Measurements from ENCODE around the gene PTPRCAP.

PTPRCAP gene

DNA sequence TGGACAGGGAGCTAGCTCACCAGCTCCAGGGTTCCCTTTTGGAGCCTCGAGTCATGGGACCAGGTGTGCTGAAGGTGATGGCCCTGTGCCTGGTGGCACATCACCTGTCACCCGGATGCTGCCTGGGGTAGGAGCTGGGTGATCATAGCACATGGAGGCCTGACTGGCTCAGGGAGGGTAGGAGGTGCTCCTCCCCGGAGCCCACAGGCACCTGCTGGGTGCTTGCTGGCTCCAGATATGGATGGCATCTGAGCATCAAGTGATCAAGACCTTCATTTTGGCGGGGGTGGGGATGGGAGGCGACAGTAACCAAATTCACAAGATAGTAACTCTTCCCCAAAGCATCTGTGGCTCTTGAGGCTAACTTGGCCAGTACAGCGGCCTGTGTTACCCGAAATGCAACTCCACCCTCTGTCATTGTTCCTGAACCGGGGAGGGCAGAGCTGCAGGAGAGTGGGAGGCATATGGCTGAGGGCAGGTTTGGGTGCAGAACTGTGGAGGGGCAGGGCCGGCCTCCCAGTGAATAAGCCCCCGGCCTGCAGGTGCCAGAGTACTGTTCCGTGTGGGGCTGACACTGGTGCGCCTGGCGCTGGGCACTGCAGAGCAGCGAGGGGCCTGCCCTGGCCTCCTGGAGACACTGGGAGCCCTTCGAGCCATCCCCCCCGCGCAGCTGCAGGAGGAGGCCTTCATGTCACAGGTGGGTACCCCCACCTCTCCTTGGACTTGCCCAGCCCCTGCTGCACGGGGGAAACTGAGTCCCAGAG, 28.9 kb downstream of the PTPRCAP start:
- Histone ChIP-seq H4K20me1 (ENCODE audit: insufficient read depth, low read length) (no peaks in the 10 kb centered on the region), H3K27ac (ENCODE audit: low read length) (peak overlapping the region; percentile 71), H3K79me2 (ENCODE audit: low read length) (no peaks in the 10 kb centered on the region), H3K9me2 (replicated peaks; ENCODE audit: insufficient read depth, low read length) (no peaks in the 10 kb centered on the region), H3K36me3 (replicated peaks; ENCODE audit: insufficient read depth, low read length) (no peaks in the 10 kb centered on the region), H3F3A (ENCODE audit: insufficient read depth, low read length) (no peaks in the 10 kb centered on the region; the same call in 1 of the 2 replicates), H3K9ac (ENCODE audit: low read length) (peak overlapping the region; percentile 77), H2AFZ (ENCODE audit: low read length) (peak overlapping the region; percentile 69), H3K4me1 (ENCODE audit: low read length) (peaks cover 19% of the 10 kb centered on the region), H3K9me3 (replicated peaks; ENCODE audit: insufficient read depth, low read length) (no peaks in the 10 kb centered on the region), H3K4me3 (ENCODE audit: low read length) (no peak overlapping the region), H3K4me2 (ENCODE audit: low read depth, low read length) (peak overlapping the region; percentile 74; the same call in 1 of the 2 replicates), H3K27me3 (replicated peaks; ENCODE audit: insufficient read depth, low read length) (no peaks in the 10 kb centered on the region)
- DNase-seq = no peak
- TF ChIP-seq, protein P1, sequence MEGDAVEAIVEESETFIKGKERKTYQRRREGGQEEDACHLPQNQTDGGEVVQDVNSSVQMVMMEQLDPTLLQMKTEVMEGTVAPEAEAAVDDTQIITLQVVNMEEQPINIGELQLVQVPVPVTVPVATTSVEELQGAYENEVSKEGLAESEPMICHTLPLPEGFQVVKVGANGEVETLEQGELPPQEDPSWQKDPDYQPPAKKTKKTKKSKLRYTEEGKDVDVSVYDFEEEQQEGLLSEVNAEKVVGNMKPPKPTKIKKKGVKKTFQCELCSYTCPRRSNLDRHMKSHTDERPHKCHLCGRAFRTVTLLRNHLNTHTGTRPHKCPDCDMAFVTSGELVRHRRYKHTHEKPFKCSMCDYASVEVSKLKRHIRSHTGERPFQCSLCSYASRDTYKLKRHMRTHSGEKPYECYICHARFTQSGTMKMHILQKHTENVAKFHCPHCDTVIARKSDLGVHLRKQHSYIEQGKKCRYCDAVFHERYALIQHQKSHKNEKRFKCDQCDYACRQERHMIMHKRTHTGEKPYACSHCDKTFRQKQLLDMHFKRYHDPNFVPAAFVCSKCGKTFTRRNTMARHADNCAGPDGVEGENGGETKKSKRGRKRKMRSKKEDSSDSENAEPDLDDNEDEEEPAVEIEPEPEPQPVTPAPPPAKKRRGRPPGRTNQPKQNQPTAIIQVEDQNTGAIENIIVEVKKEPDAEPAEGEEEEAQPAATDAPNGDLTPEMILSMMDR (IDR thresholded peaks at IDR 0.05; ENCODE audit: low read length) = no peak
- no peak for TF ChIP-seq EZH2phosphoT487 (IDR thresholded peaks at IDR 0.05; ENCODE audit: low read length)
- no peak for TF ChIP-seq EZH2 (optimal IDR thresholded peaks at IDR 0.05; ENCODE audit: low read depth, low read length)

DNA sequence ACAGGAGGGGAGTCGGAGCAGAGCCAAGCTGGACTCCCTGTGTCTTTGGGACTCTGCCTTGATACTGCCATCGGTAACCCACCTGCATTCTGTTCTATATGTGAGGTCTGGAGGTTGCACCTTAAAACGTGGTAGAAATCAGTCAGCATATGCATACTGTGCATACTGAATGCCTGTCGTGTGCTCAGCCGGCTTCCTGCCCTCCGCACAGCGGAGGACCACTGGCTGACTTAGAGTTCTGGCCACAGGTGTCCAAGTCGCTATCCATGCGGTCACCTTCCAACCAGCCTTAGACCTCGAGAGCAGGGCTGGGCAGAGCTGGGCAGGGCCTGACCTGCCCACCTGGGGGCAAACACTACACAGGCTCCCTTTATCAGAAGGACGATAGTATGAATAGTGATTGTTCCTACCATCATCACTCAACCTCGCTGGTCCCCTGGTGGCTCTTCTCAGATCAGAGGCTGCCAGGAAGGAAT, 29.8 kb downstream of the PTPRCAP start:
- H3K9me2 ChIP-seq (replicated peaks; ENCODE audit: insufficient read depth, low read length) = no peaks in the 10 kb centered on the region
- no peak overlapping the region for H3K4me3 ChIP-seq (ENCODE audit: low read length)
- TF ChIP-seq EZH2 (optimal IDR thresholded peaks at IDR 0.05; ENCODE audit: low read depth, low read length) (no peak), EZH2phosphoT487 (IDR thresholded peaks at IDR 0.05; ENCODE audit: low read length) (no peak)
- TF ChIP-seq, protein P1 (IDR thresholded peaks at IDR 0.05; ENCODE audit: low read length) = no peak
- no peak overlapping the region for H3K27ac ChIP-seq (ENCODE audit: low read length)
- no peak overlapping the region for H3K4me2 ChIP-seq (ENCODE audit: low read depth, low read length)
- H3K36me3 ChIP-seq (replicated peaks; ENCODE audit: insufficient read depth, low read length) = no peaks in the 10 kb centered on the region
- no peak overlapping the region for H2AFZ ChIP-seq (ENCODE audit: low read length)
- peaks cover 19% of the 10 kb centered on the region for H3K4me1 ChIP-seq (ENCODE audit: low read length)
- H3K9me3 ChIP-seq (replicated peaks; ENCODE audit: insufficient read depth, low read length) = no peaks in the 10 kb centered on the region
- H4K20me1 ChIP-seq (ENCODE audit: insufficient read depth, low read length) = no peaks in the 10 kb centered on the region
- no peak for DNase-seq
- H3K9ac ChIP-seq (ENCODE audit: low read length) = no peak overlapping the region
- no peaks in the 10 kb centered on the region; the same call in 1 of the 2 replicates for H3F3A ChIP-seq (ENCODE audit: insufficient read depth, low read length)
- no peaks in the 10 kb centered on the region for H3K27me3 ChIP-seq (replicated peaks; ENCODE audit: insufficient read depth, low read length)
- no peaks in the 10 kb centered on the region for H3K79me2 ChIP-seq (ENCODE audit: low read length)

DNA sequence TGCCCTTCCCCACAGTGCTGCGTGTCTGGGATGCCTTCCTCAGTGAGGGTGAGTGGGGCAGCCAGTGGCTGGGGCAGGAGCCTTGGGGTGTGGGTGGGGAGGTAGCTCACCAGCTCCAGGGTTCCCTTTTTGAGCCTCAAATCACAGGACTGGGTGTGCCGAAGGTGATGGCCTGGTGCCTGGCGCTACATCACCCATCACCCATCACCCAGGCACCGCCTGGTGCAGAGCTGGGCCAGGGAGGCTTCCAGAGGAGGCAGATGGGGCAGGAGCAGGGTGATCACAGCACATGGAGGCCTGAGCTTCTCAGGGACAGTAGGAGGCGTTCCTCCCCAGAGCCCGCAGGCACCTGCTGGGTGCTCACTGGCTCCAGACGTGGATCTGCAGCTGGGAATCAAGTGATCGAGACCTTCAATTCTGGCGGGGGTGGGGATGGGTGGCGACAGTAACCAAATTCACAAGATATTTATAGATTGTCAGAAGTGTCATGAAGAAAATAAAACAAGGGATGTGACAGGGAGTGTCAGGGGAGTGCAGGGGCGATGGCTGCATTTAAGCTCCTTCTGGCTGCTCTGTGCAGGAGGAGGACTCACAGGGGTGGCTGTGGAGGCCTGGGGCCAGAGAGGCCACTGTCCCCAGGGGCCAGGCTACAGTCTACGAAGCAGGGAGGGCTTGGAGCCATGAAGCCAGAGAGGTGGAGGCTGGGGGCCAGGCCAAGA, 30.4 kb downstream of the PTPRCAP start:
- Histone ChIP-seq H3K9me3 (replicated peaks; ENCODE audit: insufficient read depth, low read length) (no peaks in the 10 kb centered on the region), H3F3A (ENCODE audit: insufficient read depth, low read length) (no peaks in the 10 kb centered on the region; the same call in 1 of the 2 replicates), H2AFZ (ENCODE audit: low read length) (no peak overlapping the region), H3K36me3 (replicated peaks; ENCODE audit: insufficient read depth, low read length) (no peaks in the 10 kb centered on the region), H3K9me2 (replicated peaks; ENCODE audit: insufficient read depth, low read length) (no peaks in the 10 kb centered on the region), H3K79me2 (ENCODE audit: low read length) (no peaks in the 10 kb centered on the region), H3K9ac (ENCODE audit: low read length) (no peak overlapping the region), H3K4me3 (ENCODE audit: low read length) (no peak overlapping the region), H4K20me1 (ENCODE audit: insufficient read depth, low read length) (no peaks in the 10 kb centered on the region), H3K27ac (ENCODE audit: low read length) (no peak overlapping the region), H3K4me2 (ENCODE audit: low read depth, low read length) (no peak overlapping the region), H3K27me3 (replicated peaks; ENCODE audit: insufficient read depth, low read length) (no peaks in the 10 kb centered on the region), H3K4me1 (ENCODE audit: low read length) (peaks cover 25% of the 10 kb centered on the region)
- DNase-seq = no peak
- TF ChIP-seq EZH2phosphoT487 (IDR thresholded peaks at IDR 0.05; ENCODE audit: low read length) (no peak), EZH2 (optimal IDR thresholded peaks at IDR 0.05; ENCODE audit: low read depth, low read length) (no peak)
- TF ChIP-seq, protein P1 (IDR thresholded peaks at IDR 0.05; ENCODE audit: low read length) = no peak

Data from MM.1S (cell line).